Measurements from ENCODE around the gene ANAPC1.
"Not testable (repeated sequence)": the region's sequence is repeated elsewhere in the genome, so short reads cannot be mapped to it uniquely, and the experiment has no call there.

DNA sequence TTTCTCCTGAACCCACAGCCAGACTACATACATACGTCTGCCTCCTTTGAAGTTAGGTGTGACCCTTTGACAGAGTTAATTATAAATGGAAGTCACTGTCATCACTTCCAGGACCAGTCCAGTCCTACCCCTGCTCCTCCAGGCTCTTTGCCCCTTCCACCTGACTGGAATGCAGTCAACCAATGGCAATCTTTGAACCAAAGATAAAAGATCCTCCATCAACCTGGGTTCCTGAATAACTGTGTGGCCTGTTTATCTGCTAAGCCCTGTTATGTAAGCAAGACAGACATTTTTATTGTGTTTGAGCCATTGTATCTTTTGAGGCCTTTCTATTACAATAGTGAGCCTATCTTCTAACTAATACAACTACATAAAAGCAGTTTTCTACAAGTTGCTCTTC lies 45.0 kb downstream of the ANAPC1 start:
- TF ChIP-seq, protein P1, sequence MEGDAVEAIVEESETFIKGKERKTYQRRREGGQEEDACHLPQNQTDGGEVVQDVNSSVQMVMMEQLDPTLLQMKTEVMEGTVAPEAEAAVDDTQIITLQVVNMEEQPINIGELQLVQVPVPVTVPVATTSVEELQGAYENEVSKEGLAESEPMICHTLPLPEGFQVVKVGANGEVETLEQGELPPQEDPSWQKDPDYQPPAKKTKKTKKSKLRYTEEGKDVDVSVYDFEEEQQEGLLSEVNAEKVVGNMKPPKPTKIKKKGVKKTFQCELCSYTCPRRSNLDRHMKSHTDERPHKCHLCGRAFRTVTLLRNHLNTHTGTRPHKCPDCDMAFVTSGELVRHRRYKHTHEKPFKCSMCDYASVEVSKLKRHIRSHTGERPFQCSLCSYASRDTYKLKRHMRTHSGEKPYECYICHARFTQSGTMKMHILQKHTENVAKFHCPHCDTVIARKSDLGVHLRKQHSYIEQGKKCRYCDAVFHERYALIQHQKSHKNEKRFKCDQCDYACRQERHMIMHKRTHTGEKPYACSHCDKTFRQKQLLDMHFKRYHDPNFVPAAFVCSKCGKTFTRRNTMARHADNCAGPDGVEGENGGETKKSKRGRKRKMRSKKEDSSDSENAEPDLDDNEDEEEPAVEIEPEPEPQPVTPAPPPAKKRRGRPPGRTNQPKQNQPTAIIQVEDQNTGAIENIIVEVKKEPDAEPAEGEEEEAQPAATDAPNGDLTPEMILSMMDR (conservative IDR thresholded peaks at IDR 0.05; ENCODE audit: low read length), result not testable (repeated sequence)
- not testable (repeated sequence) for TF ChIP-seq EZH2phosphoT487 (IDR thresholded peaks at IDR 0.05; ENCODE audit: borderline replicate concordance)
